ENCODE measurements around the gene SKAP1. TPM values are rescaled to one million over a fixed set of nuclear protein-coding genes. Genes with fewer than 3 reads are reported as not detected.
"Not testable (repeated sequence)": the region's sequence is repeated elsewhere in the genome, so short reads cannot be mapped to it uniquely, and the experiment has no call there.

SKAP1 gene
- total RNA-seq, 2 experiments from 2014 or later = 75.5 to 91.4 TPM

DNA sequence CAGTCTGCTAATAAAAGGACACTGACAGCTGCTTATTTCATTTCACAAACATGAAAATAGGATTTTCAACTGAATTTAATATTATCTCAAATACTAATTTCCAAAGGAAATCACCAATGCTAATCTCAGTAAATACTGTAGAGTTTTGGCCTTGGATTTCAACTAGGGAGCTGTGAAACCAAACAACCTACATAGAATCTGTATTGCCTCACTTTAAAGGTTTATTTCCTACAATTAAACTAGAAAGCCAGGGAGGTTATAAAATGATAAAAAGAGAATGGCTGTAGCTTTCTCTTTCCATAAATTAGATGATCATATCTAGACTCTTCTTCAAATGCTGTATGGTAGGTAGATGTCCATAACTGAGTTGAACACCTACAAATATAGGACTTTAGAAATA is 82.8 kb downstream of the SKAP1 start:
- no peak overlapping the region for H3K4me3 Mint-ChIP-seq
- DNase-seq (no peak), ATAC-seq (no peak)
- peaks cover 26% of the 10 kb centered on the region for H3K36me3 Mint-ChIP-seq
- peaks cover 12% of the 10 kb centered on the region for H3K4me1 Mint-ChIP-seq
- no peaks in the 10 kb centered on the region for H3K27me3 Mint-ChIP-seq
- CTCF ChIA-PET = interaction anchor here (1.0 to 3.1 kb wide), 7 partner anchors 11 to 246 kb away, joined by 3 to 16 read pairs (median 4); partner anchors contain the start of gene HOXB5
- H3K9me3 Mint-ChIP-seq (ENCODE audit: low read depth) = no peaks in the 10 kb centered on the region
- no peak overlapping the region for H3K27ac Mint-ChIP-seq

DNA sequence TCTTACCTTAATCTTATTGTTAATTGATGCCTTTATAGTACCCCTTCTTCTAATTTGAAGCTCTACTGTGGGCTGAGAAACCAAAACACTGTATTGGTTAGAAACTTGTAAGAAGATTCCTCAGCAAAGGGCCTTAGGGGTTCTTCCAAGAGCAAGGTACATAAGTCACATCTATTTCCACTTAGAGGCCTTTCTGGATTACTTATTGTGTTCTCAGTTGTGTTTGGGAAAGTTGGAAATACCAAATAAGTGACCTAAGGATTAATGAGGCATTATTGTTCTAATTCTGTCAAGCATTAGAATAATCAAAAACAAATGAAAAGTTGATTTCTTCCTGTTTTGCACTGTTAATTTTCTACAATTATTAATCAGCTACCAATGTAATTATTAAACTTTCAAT is 85.8 kb downstream of the SKAP1 start:
- H3K4me3 Mint-ChIP-seq = no peak overlapping the region
- CTCF ChIA-PET = interaction anchor here (0.8 to 1.7 kb wide), 5 partner anchors 11 to 264 kb away, joined by 3 to 4 read pairs (median 3); partner anchors contain the start of gene HOXB5
- peaks cover 6% of the 10 kb centered on the region for H3K4me1 Mint-ChIP-seq
- DNase-seq (no peak), ATAC-seq (no peak)
- no peaks in the 10 kb centered on the region for H3K9me3 Mint-ChIP-seq (ENCODE audit: low read depth)
- H3K27ac Mint-ChIP-seq = no peak overlapping the region
- H3K27me3 Mint-ChIP-seq = no peaks in the 10 kb centered on the region
- peaks cover 28% of the 10 kb centered on the region for H3K36me3 Mint-ChIP-seq

DNA sequence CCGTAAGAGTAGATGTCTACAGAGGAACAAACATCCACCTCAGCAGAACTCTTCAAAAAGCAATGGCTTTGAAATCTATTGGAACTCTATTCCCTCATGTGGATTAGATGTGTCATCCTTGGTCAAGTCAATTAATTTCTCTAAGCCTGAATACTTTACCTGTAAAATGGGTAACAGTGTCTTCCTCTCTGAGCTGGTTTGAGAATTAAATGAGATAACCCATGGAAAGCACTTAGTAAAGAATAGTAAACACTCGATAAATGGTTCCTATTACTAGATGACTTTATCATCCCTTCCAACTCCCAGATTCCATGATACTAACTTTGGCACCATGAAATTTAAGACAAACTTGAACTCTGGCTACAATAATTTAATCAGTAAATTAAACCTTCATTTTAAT is 89.1 kb downstream of the SKAP1 start:
- DNase-seq = no peak
- Mint-ChIP-seq H3K4me1 (peaks cover 10% of the 10 kb centered on the region), H3K27me3 (no peaks in the 10 kb centered on the region), H3K9me3 (ENCODE audit: low read depth) (no peaks in the 10 kb centered on the region), H3K36me3 (peaks cover 21% of the 10 kb centered on the region), H3K4me3 (no peak overlapping the region), H3K27ac (no peak overlapping the region)
- CTCF ChIA-PET = interaction anchor here (1.0 to 2.2 kb wide), 8 partner anchors 8 to 272 kb away, joined by 3 to 5 read pairs (median 4); partner anchors contain the start of gene HOXB5
- no peak for ATAC-seq

DNA sequence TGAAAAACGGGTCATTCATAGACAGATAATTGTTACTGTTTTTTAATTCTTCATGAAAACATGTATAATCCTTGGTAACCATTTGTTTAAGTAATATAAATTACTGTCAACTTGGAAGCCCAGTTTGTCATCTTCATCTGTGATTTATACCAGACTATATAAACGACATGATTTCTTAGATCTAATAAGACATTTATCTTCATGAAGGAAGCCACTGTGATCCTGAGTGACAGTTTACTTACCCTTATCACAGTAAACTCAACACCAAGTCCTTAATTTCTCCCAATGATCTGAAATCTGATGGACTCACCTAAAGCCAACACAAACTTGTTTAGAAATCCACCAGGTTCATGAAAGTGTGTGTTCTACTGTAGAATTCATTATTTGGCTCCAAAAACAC is 91.3 kb downstream of the SKAP1 start:
- H3K27ac Mint-ChIP-seq = no peak overlapping the region
- H3K9me3 Mint-ChIP-seq (ENCODE audit: low read depth) = no peaks in the 10 kb centered on the region
- H3K4me3 Mint-ChIP-seq = no peak overlapping the region
- CTCF ChIA-PET = interaction anchor here (1.1 to 1.4 kb wide), 2 partner anchors 12 to 153 kb away, joined by 3 to 4 read pairs; no protein-coding TSS in a partner anchor
- H3K4me1 Mint-ChIP-seq = peaks cover 8% of the 10 kb centered on the region
- DNase-seq = no peak
- peaks cover 5% of the 10 kb centered on the region for H3K36me3 Mint-ChIP-seq
- ATAC-seq = no peak
- H3K27me3 Mint-ChIP-seq = no peaks in the 10 kb centered on the region

DNA sequence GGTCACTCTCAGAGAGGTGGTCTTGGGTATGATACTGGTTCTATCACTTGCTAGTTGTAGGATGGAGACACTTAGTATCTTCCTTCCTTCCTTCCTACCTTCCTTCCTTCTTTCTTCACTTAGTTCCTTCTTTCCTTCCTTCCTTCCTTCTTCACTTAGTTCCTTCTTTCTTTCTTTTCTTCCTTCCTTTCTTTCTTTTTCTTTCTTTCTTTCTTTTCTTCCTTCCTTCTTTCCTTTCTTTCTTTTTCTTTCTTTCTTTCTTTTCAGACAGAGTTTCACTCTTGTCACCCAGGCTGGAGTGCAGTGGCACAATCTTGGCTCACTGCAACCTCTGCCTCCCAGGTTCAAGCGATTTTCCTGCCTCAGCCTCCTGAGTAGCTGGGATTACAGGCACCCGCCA is 92.1 kb downstream of the SKAP1 start:
- not testable (repeated sequence) for ATAC-seq, DNase-seq
- CTCF ChIA-PET = interaction anchor here (1.1 to 1.4 kb wide), 2 partner anchors 13 to 154 kb away, joined by 3 to 4 read pairs; no protein-coding TSS in a partner anchor

DNA sequence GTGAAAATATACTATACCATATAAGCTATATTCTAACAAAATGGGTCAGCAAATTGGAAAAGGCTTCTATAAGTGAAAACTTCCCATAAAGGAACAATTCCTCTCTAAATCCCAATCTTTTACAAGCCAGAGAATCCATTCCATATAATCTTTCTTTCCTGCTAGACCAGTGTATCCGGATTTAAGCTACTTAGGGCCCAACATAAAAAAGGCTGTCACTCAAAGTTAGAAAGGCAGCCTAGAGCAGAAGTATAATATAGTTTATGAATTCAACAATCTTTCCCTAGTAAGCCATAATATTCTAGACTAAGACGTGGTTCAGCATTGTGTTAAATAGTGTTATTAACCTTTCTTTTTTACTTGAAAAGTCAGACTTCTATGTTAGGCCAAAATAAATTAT is 93.0 kb downstream of the SKAP1 start:
- ATAC-seq (no peak), DNase-seq (no peak)
- Mint-ChIP-seq H3K9me3 (ENCODE audit: low read depth) (no peaks in the 10 kb centered on the region), H3K27ac (no peak overlapping the region), H3K27me3 (no peaks in the 10 kb centered on the region), H3K4me3 (no peak overlapping the region), H3K36me3 (peaks cover 3% of the 10 kb centered on the region), H3K4me1 (peaks cover 14% of the 10 kb centered on the region)
- CTCF ChIA-PET = interaction anchor here (0.7 to 2.6 kb wide), 15 partner anchors 9 to 259 kb away, joined by 3 to 25 read pairs (median 3); partner anchors contain the start of gene HOXB5

More for the DNA sequence above, 92.1 kb downstream of the SKAP1 start:
- not testable (repeated sequence) for H3K27me3 Mint-ChIP-seq; H3K4me3 Mint-ChIP-seq; H3K9me3 Mint-ChIP-seq (ENCODE audit: low read depth); H3K27ac Mint-ChIP-seq; H3K36me3 Mint-ChIP-seq
- H3K4me1 Mint-ChIP-seq = peaks cover 13% of the 10 kb centered on the region

DNA sequence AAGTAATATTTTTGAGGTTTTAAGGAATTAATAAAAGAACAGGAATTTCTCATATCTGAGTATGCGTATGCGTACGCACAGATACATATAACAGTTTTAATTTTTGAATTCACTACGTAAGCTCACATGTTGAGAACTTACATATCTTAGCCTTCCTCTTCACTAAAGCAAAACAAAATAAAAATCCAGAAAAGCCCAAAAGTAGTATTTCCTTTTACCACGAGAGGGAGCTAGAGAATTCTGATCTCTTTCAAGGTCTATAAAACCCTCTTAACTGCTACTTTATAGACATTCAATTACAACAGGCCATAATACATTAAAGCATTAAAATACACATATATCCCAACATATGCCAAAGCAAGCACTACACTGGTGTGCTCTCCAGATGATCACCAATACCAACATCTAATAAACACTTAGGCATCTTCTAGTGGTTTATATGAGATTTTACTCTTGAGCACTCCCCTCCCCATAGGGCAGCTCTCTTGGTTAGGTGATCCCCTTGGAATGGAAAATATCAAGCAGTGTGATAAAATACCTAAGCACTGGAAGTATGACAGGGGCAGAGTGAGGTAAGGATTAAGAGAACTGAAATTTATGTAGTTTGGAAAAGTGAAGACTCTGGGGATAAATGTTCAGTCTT is 94.0 kb downstream of the SKAP1 start:
- H3K27me3 Mint-ChIP-seq = no peaks in the 10 kb centered on the region
- no peak overlapping the region for H3K4me3 Mint-ChIP-seq
- peaks cover 2% of the 10 kb centered on the region for H3K36me3 Mint-ChIP-seq
- peaks cover 15% of the 10 kb centered on the region for H3K4me1 Mint-ChIP-seq
- ATAC-seq (peak; percentile 63), DNase-seq (no peak)
- H3K9me3 Mint-ChIP-seq (ENCODE audit: low read depth) = no peaks in the 10 kb centered on the region
- CTCF ChIA-PET = interaction anchor here (0.6 to 2.6 kb wide), 20 partner anchors 10 to 285 kb away, joined by 3 to 25 read pairs (median 4); partner anchors contain the start of gene HOXB5
- H3K27ac Mint-ChIP-seq = no peak overlapping the region

DNA sequence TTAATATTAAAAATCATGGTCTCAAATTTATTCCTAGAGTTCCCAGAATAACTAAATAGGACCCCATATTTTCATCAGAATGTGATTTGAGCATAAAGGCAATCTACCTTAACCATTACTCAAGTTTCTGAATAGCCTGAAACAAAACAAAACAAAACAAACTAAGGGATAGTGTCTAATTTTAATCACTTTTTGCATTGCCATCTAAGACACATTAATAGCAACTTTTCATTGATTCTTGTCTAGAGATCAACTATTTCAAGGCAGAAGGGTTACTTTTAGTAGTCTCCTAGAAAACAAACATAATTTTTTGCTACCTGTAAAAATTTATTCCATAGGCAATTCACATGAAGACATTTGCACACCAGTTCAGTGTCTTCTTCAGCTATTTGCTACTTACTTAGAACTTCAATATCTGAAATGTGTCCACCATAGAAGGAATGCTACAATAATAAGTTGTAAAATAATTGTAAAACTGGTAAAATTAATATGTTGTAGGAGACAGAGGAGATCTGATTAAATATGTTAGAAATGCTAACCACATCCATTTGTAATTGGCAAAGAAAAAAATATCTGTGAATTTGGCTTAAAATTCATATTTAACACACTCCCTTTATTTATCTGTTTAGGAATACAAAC is 94.7 kb downstream of the SKAP1 start:
- CTCF ChIA-PET = interaction anchor here (0.6 to 2.6 kb wide), 15 partner anchors 11 to 286 kb away, joined by 3 to 25 read pairs (median 4); partner anchors contain the start of gene HOXB5
- Mint-ChIP-seq H3K27me3 (no peaks in the 10 kb centered on the region), H3K9me3 (ENCODE audit: low read depth) (no peaks in the 10 kb centered on the region), H3K36me3 (peaks cover 3% of the 10 kb centered on the region), H3K27ac (no peak overlapping the region), H3K4me1 (peaks cover 22% of the 10 kb centered on the region), H3K4me3 (no peak overlapping the region)
- no peak for ATAC-seq
- DNase-seq = no peak

DNA sequence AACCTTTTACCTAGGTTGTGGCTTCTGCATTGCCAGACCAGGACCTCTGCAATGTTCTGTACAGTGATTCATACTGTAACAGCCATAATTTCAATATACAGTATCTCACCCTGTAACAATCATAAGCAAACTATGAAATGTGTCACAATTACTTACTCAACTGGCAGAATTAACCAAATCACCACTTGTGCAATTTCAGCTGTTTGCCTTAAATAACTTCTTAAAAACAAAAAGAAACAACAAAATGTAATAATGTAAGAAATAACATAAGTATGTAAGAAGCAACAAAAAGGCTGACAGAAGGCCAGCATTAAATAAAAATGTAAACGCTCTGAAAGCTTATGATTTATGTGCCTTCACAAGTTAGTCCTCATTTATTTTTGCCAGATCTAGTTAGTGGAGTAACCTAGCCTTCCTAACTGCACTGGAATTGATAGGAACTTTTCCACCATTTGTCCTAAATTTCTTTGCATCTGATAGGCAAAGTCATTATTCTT is 96.9 kb downstream of the SKAP1 start:
- CTCF ChIA-PET = interaction anchor here (0.8 to 4.8 kb wide), 12 partner anchors 9 to 307 kb away, joined by 3 to 19 read pairs (median 4); partner anchors contain the start of gene HOXB5
- no peaks in the 10 kb centered on the region for H3K9me3 Mint-ChIP-seq (ENCODE audit: low read depth)
- no peak overlapping the region for H3K4me3 Mint-ChIP-seq
- DNase-seq (no peak), ATAC-seq (peak; percentile 76)
- no peak overlapping the region for H3K27ac Mint-ChIP-seq
- no peaks in the 10 kb centered on the region for H3K27me3 Mint-ChIP-seq
- peaks cover 30% of the 10 kb centered on the region for H3K4me1 Mint-ChIP-seq
- H3K36me3 Mint-ChIP-seq = peaks cover 8% of the 10 kb centered on the region

DNA sequence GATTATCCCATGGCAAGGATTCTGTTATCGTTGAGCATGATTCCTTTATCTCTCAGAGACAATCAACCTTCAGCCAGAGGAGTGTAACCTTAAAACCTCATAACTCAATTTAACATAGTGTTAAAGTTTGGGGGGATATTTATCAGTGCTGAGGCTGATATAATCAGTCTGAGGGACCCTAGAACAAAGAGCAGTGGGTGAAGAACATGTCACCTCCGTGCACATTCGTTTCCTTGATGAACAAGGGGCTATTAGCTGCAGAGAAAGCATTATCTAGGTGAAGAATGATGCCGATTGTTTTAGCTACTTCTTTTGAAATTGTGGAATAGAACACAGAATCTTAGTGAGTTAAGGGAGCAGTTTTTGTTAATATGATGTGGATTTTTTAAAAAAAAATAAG is 99.1 kb downstream of the SKAP1 start:
- DNase-seq (no peak), ATAC-seq (no peak)
- H3K4me3 Mint-ChIP-seq = no peak overlapping the region
- peaks cover 8% of the 10 kb centered on the region for H3K36me3 Mint-ChIP-seq
- CTCF ChIA-PET = interaction anchor here (1.3 to 4.8 kb wide), 4 partner anchors 21 to 305 kb away, joined by 3 to 13 read pairs (median 5); no protein-coding TSS in a partner anchor
- peaks cover 26% of the 10 kb centered on the region for H3K4me1 Mint-ChIP-seq
- no peak overlapping the region for H3K27ac Mint-ChIP-seq
- H3K27me3 Mint-ChIP-seq = no peaks in the 10 kb centered on the region
- H3K9me3 Mint-ChIP-seq (ENCODE audit: low read depth) = no peaks in the 10 kb centered on the region

DNA sequence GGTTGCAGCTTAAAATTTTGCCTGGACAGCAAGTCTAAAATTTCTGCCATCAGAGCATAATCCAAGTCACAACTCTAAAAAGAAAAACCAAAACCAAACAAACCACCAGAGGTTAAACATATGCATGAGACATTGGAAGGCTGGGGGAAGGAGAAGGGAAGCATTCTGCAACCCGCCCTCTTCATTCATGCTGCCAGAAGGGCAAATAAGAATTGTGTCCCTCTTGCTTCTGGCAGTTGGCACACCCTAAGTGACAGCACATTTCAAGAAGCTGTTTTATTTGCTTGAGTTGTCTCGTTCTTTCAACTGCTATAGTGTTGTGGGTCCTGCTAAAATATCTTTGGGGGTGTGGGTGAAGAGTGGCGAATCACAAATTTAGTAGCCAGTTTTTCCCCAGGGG is 99.6 kb downstream of the SKAP1 start:
- Mint-ChIP-seq H3K27ac (no peak overlapping the region), H3K9me3 (ENCODE audit: low read depth) (no peaks in the 10 kb centered on the region), H3K36me3 (peaks cover 8% of the 10 kb centered on the region), H3K4me3 (no peak overlapping the region), H3K4me1 (peaks cover 24% of the 10 kb centered on the region), H3K27me3 (no peaks in the 10 kb centered on the region)
- CTCF ChIA-PET = interaction anchor here (1.5 to 4.8 kb wide), 3 partner anchors 22 to 304 kb away, joined by 3 to 13 read pairs (median 7); no protein-coding TSS in a partner anchor
- DNase-seq = no peak
- ATAC-seq = no peak

DNA sequence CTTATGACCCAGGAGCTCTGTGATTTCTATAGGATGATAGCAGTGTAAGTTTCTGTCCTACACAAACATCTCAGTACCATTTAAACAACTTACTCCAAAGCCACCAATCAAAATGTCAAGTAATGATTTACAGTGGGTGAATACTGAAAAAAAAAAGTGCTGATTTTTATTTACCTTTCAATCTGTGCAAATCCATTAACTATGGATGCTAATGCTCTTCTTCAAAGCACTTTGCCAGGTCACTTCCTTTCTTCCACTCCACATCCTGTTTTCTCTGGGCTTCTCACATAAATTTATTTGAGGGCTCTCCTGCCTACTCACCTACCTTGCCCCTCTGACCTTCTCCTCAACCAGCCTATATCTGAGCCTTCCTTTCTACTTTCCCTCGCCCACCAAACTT is 101.6 kb downstream of the SKAP1 start:
- H3K4me1 Mint-ChIP-seq = peaks cover 21% of the 10 kb centered on the region
- H3K27ac Mint-ChIP-seq = no peak overlapping the region
- H3K36me3 Mint-ChIP-seq = peaks cover 8% of the 10 kb centered on the region
- ATAC-seq (no peak), DNase-seq (no peak)
- no peak overlapping the region for H3K4me3 Mint-ChIP-seq
- H3K9me3 Mint-ChIP-seq (ENCODE audit: low read depth) = no peaks in the 10 kb centered on the region
- CTCF ChIA-PET = interaction anchor here (2.0 kb wide), 1 partner anchor 265 kb away, joined by 8 read pairs; the partner anchor contains the start of gene HOXB5
- H3K27me3 Mint-ChIP-seq = no peaks in the 10 kb centered on the region

DNA sequence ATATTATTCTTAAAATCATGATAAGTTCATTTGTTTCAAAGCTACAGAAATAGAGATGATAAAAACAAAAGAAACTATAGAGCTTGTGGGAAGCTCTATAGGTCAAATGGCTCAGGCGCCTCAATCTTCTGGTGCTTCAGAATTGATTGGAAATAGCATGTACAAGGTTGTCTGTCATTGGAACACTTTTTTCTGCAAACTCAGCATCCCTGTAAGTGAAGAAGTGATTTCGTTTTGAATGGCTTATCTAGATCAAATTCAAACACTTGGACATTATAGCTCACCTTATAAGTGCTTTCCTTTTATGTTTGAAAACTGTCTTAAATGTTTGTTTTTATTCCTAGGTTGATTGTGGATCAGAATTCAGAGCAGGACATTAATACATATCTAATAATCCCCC is 103.7 kb downstream of the SKAP1 start:
- ATAC-seq = no peak
- CTCF ChIA-PET = interaction anchor here (1.3 to 2.0 kb wide), 3 partner anchors 53 to 267 kb away, joined by 3 to 8 read pairs (median 3); partner anchors contain the start of gene HOXB5
- no peaks in the 10 kb centered on the region for H3K9me3 Mint-ChIP-seq (ENCODE audit: low read depth)
- H3K27me3 Mint-ChIP-seq = no peaks in the 10 kb centered on the region
- no peak overlapping the region for H3K4me3 Mint-ChIP-seq
- peaks cover 16% of the 10 kb centered on the region for H3K4me1 Mint-ChIP-seq
- no peak for DNase-seq
- H3K27ac Mint-ChIP-seq = no peak overlapping the region
- peaks cover 10% of the 10 kb centered on the region for H3K36me3 Mint-ChIP-seq
